ENCODE measurements around the gene PIGH. TPM values are rescaled to one million over a fixed set of nuclear protein-coding genes. Genes with fewer than 3 reads are reported as not detected.

PIGH gene
- total and polyA plus RNA-seq, 12 donors: 9.0 to 23.3 (median 10.3) TPM

- intact Hi-C loops (cut with DNase I): loop anchor here in 9 of 10 donors (2.0 to 10.0 kb wide), 7 partner anchors 47 to 85 kb away; partner anchors contain the start of genes RDH12 (in 4 of the 9) and RDH11 (in 1 of the 9)
- H3K27ac ChIP-seq: peak within 1 kb of the TSS in 5 of 10 donors; percentile 16 to 55 (median 54)
- no peaks in the 10 kb centered on the region for H3K9me3 ChIP-seq
- H3K36me3 ChIP-seq: no peaks in the 10 kb centered on the region
- TF ChIP-seq CTCF (IDR thresholded peaks at IDR 0.05): peak in 3 of 9 donors; percentile 21 to 31 (median 28)
- peak within 1 kb of the TSS; percentile 36 to 74 (median 68) for H3K4me3 ChIP-seq
- 0 to 1% methylated on average over 58 to 62 of the region's 62 CpGs for WGBS, 2 donors
- ATAC-seq (peak; percentile 97 to 99 (median 99)), DNase-seq (peak; percentile 95 to 97)
- peaks cover 0 to 36% (median 12%) of the 10 kb centered on the region in 9 donors for H3K4me1 ChIP-seq
- H3K27me3 ChIP-seq: peaks cover 0 to 5% (median 0%) of the 10 kb centered on the region in 7 donors
These were observed 19.6 kb upstream of the PIGH start, which contains the start of gene ARG2 for GRCh38 chr14:67619446-67620216. Gene ARG2 (plus strand): TSS chr14:67619920. CDS start chr14:67619978, 58 bp downstream.

- Histone ChIP-seq H3K4me1 (peaks cover 0 to 36% (median 12%) of the 10 kb centered on the region in 9 donors), H3K27ac (no peak overlapping the region), H3K9me3 (no peaks in the 10 kb centered on the region), H3K4me3 (peak overlapping the region in 5 of 10 donors; percentile 36 to 74 (median 70)), H3K36me3 (no peaks in the 10 kb centered on the region), H3K27me3 (peaks cover 0 to 5% (median 0%) of the 10 kb centered on the region in 7 donors)
- DNase-seq (peak in 1 of 2 donors; percentile 35), ATAC-seq (peak in 7 of 8 donors; percentile 53 to 86 (median 65))
- intact Hi-C loops (cut with DNase I): loop anchor here (1.0 to 10.0 kb wide), 9 partner anchors 48 to 86 kb away; partner anchors contain the start of genes RDH12 (in 4 of the 10) and RDH11 (in 1 of the 10)
- TF ChIP-seq CTCF (IDR thresholded peaks at IDR 0.05): peak; percentile 51 to 80 (median 74)
These were observed 18.6 kb upstream of the PIGH start for GRCh38 chr14:67618617-67619063.

GRCh38 chr14:67610491-67610890 is 10.4 kb upstream of the PIGH start:
- H3K9me3 ChIP-seq: no peaks in the 10 kb centered on the region
- no peaks in the 10 kb centered on the region for H3K36me3 ChIP-seq
- no peak for TF ChIP-seq CTCF (IDR thresholded peaks at IDR 0.05)
- H3K4me1 ChIP-seq: no peaks in the 10 kb centered on the region
- no peak overlapping the region for H3K27ac ChIP-seq
- 81 to 82% methylated on average over 1 of the region's 1 CpG for WGBS, 2 donors
- no peak overlapping the region for H3K4me3 ChIP-seq
- DNase-seq (no peak), ATAC-seq (no peak)
- H3K27me3 ChIP-seq: peaks cover 0 to 13% (median 0%) of the 10 kb centered on the region in 7 donors
- intact Hi-C loops (cut with DNase I): loop anchor here in 2 of 10 donors (5.0 to 10.0 kb wide), 2 partner anchors 57 to 94 kb away; partner anchors contain the start of gene RDH12 (in 1 of the 2)

GRCh38 chr14:67609642-67610310 is 9.7 kb upstream of the PIGH start:
- no peak for DNase-seq
- Histone ChIP-seq H3K36me3 (no peaks in the 10 kb centered on the region), H3K27ac (no peak overlapping the region), H3K4me3 (no peak overlapping the region), H3K9me3 (no peaks in the 10 kb centered on the region), H3K4me1 (no peaks in the 10 kb centered on the region), H3K27me3 (peaks cover 0 to 15% (median 0%) of the 10 kb centered on the region in 7 donors)
- intact Hi-C loops (cut with DNase I): loop anchor here in 2 of 10 donors (5.0 to 10.0 kb wide), 2 partner anchors 58 to 95 kb away; partner anchors contain the start of gene RDH12 (in 1 of the 2)
- TF ChIP-seq CTCF (IDR thresholded peaks at IDR 0.05): no peak
- ATAC-seq: no peak
- WGBS, 2 donors: 78 to 82% methylated on average over 10 of the region's 10 CpGs

Measured in heart right ventricle (tissue), 16 donors.